Keratinocyte (primary cell): ENCODE measurements around the gene SHFL. TPM values are rescaled to one million over a fixed set of nuclear protein-coding genes. Genes with fewer than 3 reads are reported as not detected.
A peak's percentile ranks its signal among the peaks of the same experiment; 100 is the strongest.

Source experiments
- DNase-seq: peaks from one replicate; pipeline ENCODE4 v3.0.0-alpha.2; 2011; ENCODE audit warnings: low read depth, missing footprints, low spot score
- FAIRE-seq: peaks from 2 replicates; lab custom pipeline; 2011; peaks lifted over from hg19 to GRCh38; lab: Jason Lieb, UNC
- H2AFZ ChIP-seq: 2 replicates; pipeline ENCODE4 v1.6.0; 2012; ENCODE audit warnings: low read length, control low read depth, inconsistent platforms; ENCODE audit not compliant: control insufficient read depth
- H3K27ac ChIP-seq: 2 replicates; pipeline ENCODE4 v1.5.1; 2011; ENCODE audit warnings: low read length; ENCODE audit not compliant: control insufficient read depth, insufficient read depth
- H3K27me3 ChIP-seq: 3 replicates; pipeline ENCODE4 v1.6.0; 2011; ENCODE audit warnings: low read length; ENCODE audit not compliant: control insufficient read depth, insufficient read depth; ENCODE audit errors: extremely low read depth
- H3K36me3 ChIP-seq, 2 experiments: 2 replicates in 1 of 2; 3 replicates in 1 of 2; pipeline ENCODE4 v1.5.1; 2011; ENCODE audit warnings: low read length in 2 of 2, mild to moderate bottlenecking in 1 of 2; ENCODE audit not compliant: control insufficient read depth in 2 of 2, insufficient read depth in 2 of 2; ENCODE audit errors: extremely low read depth in 1 of 2
- H3K4me1 ChIP-seq: 3 replicates; pipeline ENCODE4 v1.5.1; 2011; ENCODE audit warnings: low read length; ENCODE audit not compliant: control insufficient read depth, insufficient read depth; ENCODE audit errors: extremely low read depth
- H3K4me2 ChIP-seq: 3 replicates; pipeline ENCODE4 v1.6.0; 2011; ENCODE audit warnings: low read depth, low read length; ENCODE audit not compliant: control insufficient read depth, insufficient read depth; ENCODE audit errors: extremely low read depth
- H3K4me3 ChIP-seq, 3 experiments: fragments of 200-600 bp in 1 of 3; sonication (generic) in 1 of 3; 2 replicates in 2 of 3; 3 replicates in 1 of 3; pipeline ENCODE4 v1.5.1; 2011 to 2016; ENCODE audit warnings: low read length in 3 of 3, mild to moderate bottlenecking in 3 of 3, control low read depth in 2 of 3, inconsistent platforms in 1 of 3, low read depth in 1 of 3, mixed read lengths in 1 of 3, mixed run types in 1 of 3, moderate library complexity in 1 of 3; ENCODE audit not compliant: control insufficient read depth in 2 of 3, insufficient read depth in 2 of 3; ENCODE audit errors: extremely low read depth in 1 of 3
- H3K79me2 ChIP-seq: 2 replicates; pipeline ENCODE4 v1.6.0; 2012; ENCODE audit warnings: low read length; ENCODE audit not compliant: control insufficient read depth, insufficient read depth
- H3K9ac ChIP-seq: 3 replicates; pipeline ENCODE4 v1.6.0; 2011; ENCODE audit warnings: low read length; ENCODE audit not compliant: control insufficient read depth, insufficient read depth; ENCODE audit errors: extremely low read depth
- H3K9me1 ChIP-seq: 3 replicates; pipeline ENCODE4 v1.6.0; 2011; ENCODE audit warnings: low read length; ENCODE audit not compliant: control insufficient read depth, insufficient read depth; ENCODE audit errors: extremely low read depth
- H3K9me3 ChIP-seq: 2 replicates; pipeline ENCODE4 v1.5.1; 2012; ENCODE audit warnings: low read depth, low read length; ENCODE audit not compliant: control insufficient read depth
- H4K20me1 ChIP-seq: 3 replicates; pipeline ENCODE4 v1.6.0; 2011; ENCODE audit warnings: low read length; ENCODE audit not compliant: control insufficient read depth, insufficient read depth; ENCODE audit errors: extremely low read depth
- EZH2 ChIP-seq: IDR thresholded peaks from one replicate; pipeline ENCODE4 v1.6.1; 2012; ENCODE audit warnings: inconsistent platforms, mild to moderate bottlenecking, low read length, moderate library complexity
- dilution Hi-C: fragments of 300-500 bp; cut with MboI; formaldehyde crosslinking; loops from one replicate; pipeline ENCODE4 v1.7.0; 2020; ENCODE audit warnings: low sequenced_read_pairs; ENCODE audit not compliant: extremely low pct_ligation_motif_present
- polyA plus RNA-seq, 5 experiments: library from polyadenylated mRNA; depleted of rRNA in 3 of 5; stranded (reverse) in 3 of 5; stranded (forward) in 1 of 5; unstranded in 1 of 5; fragments of >200 nt; gene quantifications; 1 replicate in 1 of 5; 2 replicates in 3 of 5; 3 replicates in 1 of 5; pipeline versions ENCODE4 v1.2.1 to v1.2.3, GENCODE V29; 2011 to 2012; ENCODE audit warnings: missing spikeins in 2 of 5, low read depth in 1 of 5, low replicate concordance in 1 of 5
- TF ChIP-seq, protein P1 (sequence below), 3 experiments: IDR thresholded peaks in 1 of 3; conservative IDR thresholded peaks in 1 of 3; optimal IDR thresholded peaks in 1 of 3; 2 replicates in 2 of 3; 3 replicates in 1 of 3; pipeline versions ENCODE3 to v1.5.1; 2011; ENCODE audit warnings: low read length in 3 of 3, mild to moderate bottlenecking in 3 of 3, moderate library complexity in 2 of 3, control low read depth in 1 of 3, inconsistent platforms in 1 of 3; ENCODE audit not compliant: insufficient read depth in 2 of 3; ENCODE audit errors: extremely low read depth in 1 of 3

SHFL gene
- polyA plus RNA-seq, 1 donor (not counting 4 experiments of a cell fraction or from before 2014, with no cell fraction given): 36.4 TPM

DNA sequence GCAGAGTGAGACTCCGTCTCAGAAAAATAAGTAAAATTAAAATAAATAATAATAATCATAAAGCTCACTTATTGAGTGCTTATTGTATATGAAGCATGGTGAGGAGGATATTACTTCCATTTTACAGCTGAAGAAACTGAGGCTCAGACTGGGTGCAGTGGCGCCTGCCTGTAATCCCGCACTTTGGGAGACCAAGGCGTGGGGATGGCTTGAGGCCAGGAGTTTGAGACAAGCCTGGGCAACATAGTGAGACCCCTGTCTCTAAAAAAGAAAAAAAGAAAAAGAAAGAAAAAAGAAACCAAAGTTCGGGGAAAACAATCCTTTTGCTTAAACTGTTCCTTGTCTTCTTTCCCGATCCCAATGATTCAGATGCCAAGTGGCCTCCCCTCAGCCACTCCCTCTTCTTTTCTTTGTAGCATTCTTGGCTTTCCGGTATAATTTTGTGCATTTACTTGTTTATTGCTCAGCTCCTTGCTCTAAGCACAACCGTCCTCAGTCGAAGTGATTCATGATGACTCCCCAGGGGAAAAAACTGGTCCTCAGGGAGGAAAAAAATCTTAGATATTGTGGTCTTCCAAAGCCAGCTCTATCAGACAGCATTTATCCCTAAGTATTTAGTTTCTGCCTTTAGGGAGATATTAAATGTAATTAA, 34.5 kb downstream of the SHFL start:
- dilution Hi-C loops: no loop called here
- H3K36me3 ChIP-seq: peaks cover 19 to 23% of the 10 kb centered on the region in 2 experiments
- H3K9me1 ChIP-seq: no peaks in the 10 kb centered on the region
- peak; percentile 74 for FAIRE-seq
- no peaks in the 10 kb centered on the region for H3K9me3 ChIP-seq
- peaks cover 16% of the 10 kb centered on the region for H3K4me1 ChIP-seq
- H3K27ac ChIP-seq: peak overlapping the region; percentile 78
- peak overlapping the region; percentile 8 for H2AFZ ChIP-seq
- H3K9ac ChIP-seq: peak overlapping the region; percentile 61
- DNase-seq: peak; percentile 75
- H3K4me2 ChIP-seq: peak overlapping the region; percentile 80
- H3K4me3 ChIP-seq: peak overlapping the region in 2 of 3 experiments; percentile 46 to 63
- no peaks in the 10 kb centered on the region for H3K27me3 ChIP-seq
- TF ChIP-seq EZH2: no peak
- TF ChIP-seq, protein P1, sequence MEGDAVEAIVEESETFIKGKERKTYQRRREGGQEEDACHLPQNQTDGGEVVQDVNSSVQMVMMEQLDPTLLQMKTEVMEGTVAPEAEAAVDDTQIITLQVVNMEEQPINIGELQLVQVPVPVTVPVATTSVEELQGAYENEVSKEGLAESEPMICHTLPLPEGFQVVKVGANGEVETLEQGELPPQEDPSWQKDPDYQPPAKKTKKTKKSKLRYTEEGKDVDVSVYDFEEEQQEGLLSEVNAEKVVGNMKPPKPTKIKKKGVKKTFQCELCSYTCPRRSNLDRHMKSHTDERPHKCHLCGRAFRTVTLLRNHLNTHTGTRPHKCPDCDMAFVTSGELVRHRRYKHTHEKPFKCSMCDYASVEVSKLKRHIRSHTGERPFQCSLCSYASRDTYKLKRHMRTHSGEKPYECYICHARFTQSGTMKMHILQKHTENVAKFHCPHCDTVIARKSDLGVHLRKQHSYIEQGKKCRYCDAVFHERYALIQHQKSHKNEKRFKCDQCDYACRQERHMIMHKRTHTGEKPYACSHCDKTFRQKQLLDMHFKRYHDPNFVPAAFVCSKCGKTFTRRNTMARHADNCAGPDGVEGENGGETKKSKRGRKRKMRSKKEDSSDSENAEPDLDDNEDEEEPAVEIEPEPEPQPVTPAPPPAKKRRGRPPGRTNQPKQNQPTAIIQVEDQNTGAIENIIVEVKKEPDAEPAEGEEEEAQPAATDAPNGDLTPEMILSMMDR (optimal IDR thresholded peaks at IDR 0.05 in 1 of 3, IDR thresholded peaks at IDR 0.05 in 1 of 3, conservative IDR thresholded peaks at IDR 0.05 in 1 of 3; ENCODE audit: extremely low read depth in 1 of 3, insufficient read depth in 2 of 3, low read length in 3 of 3): no peak
- H3K79me2 ChIP-seq: peaks cover 27% of the 10 kb centered on the region
- no peaks in the 10 kb centered on the region for H4K20me1 ChIP-seq

DNA sequence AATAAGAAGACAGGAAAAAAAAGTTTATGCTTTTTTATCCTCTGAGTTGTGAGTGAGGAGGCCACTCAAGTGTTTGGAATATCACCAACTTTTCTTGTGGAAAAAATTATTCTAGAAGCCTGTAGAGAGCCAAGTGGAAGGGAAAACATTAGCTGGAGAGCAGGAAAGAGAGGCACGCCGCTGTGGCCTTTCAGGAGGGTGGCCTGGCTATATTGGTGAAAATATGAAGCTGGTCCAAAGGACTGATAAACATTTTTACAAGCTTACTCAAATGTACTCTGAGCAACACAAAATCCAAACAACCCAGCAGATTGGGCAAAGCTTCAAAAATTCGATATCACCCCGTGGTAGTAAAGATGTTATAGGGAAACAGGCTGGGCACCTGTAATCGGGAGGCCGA, 35.9 kb downstream of the SHFL start:
- Histone ChIP-seq H3K9me3 (no peaks in the 10 kb centered on the region), H3K36me3 (peaks cover 10% of the 10 kb centered on the region in 2 experiments), H3K9ac (no peak overlapping the region), H3K27me3 (no peaks in the 10 kb centered on the region), H3K27ac (no peak overlapping the region), H3K79me2 (peaks cover 24% of the 10 kb centered on the region), H2AFZ (no peak overlapping the region), H3K4me1 (peaks cover 16% of the 10 kb centered on the region), H3K4me2 (no peak overlapping the region), H3K9me1 (no peaks in the 10 kb centered on the region), H4K20me1 (no peaks in the 10 kb centered on the region), H3K4me3 (no peak overlapping the region)
- DNase-seq: no peak
- FAIRE-seq: no peak
- no peak for TF ChIP-seq EZH2
- TF ChIP-seq, protein P1 (optimal IDR thresholded peaks at IDR 0.05 in 1 of 3, IDR thresholded peaks at IDR 0.05 in 1 of 3, conservative IDR thresholded peaks at IDR 0.05 in 1 of 3; ENCODE audit: extremely low read depth in 1 of 3, insufficient read depth in 2 of 3, low read length in 3 of 3): no peak
- dilution Hi-C loops: no loop called here
